Aorta (tissue), 5 donors: ENCODE measurements around the gene NCR3LG1. TPM values are rescaled to one million over a fixed set of nuclear protein-coding genes. Genes with fewer than 3 reads are reported as not detected.

Source experiments
- ATAC-seq: fragments of 200-7000 bp; cut with Tn5 transposase; one replicate; pipeline ENCODE4 v1.9.1; 2022; ENCODE audit warnings: moderate library complexity; ENCODE audit not compliant: low FRiP score
- DNase-seq, 2 donors: peaks; one replicate each; pipeline ENCODE4 v3.0.0-alpha.2; 2020
- H3K27ac ChIP-seq, 2 donors: one replicate each; pipeline ENCODE4 v1.5.1; 2013; ENCODE audit warnings: low read length in 2 of 2, mild to moderate bottlenecking in 2 of 2, moderate library complexity in 2 of 2, control low read depth in 1 of 2, inconsistent platforms in 1 of 2, low read depth in 1 of 2
- H3K27me3 ChIP-seq, 2 donors: one replicate each; pipeline ENCODE4 v1.6.1; 2013; ENCODE audit warnings: control low read depth in 1 of 2, low read length in 1 of 2, mild to moderate bottlenecking in 1 of 2, moderate library complexity in 1 of 2; ENCODE audit not compliant: insufficient read depth in 2 of 2, control insufficient read depth in 1 of 2
- H3K36me3 ChIP-seq, 2 donors: one replicate each; pipeline ENCODE4 v1.6.1; 2013; ENCODE audit warnings: control low read depth in 1 of 2, low read length in 1 of 2, mild to moderate bottlenecking in 1 of 2; ENCODE audit not compliant: insufficient read depth in 2 of 2, control insufficient read depth in 1 of 2
- H3K4me1 ChIP-seq, 2 donors: one replicate each; pipeline ENCODE4 v1.6.1; 2013; ENCODE audit warnings: low read length in 2 of 2, control low read depth in 1 of 2, mild to moderate bottlenecking in 1 of 2, moderate library complexity in 1 of 2; ENCODE audit not compliant: insufficient read depth in 2 of 2, control insufficient read depth in 1 of 2
- H3K4me3 ChIP-seq, 2 donors: one replicate each; pipeline ENCODE4 v1.5.1; 2013; ENCODE audit warnings: low read length in 2 of 2, control low read depth in 1 of 2, mild to moderate bottlenecking in 1 of 2
- H3K9me3 ChIP-seq: one replicate; pipeline ENCODE4 v1.6.1; 2013; ENCODE audit warnings: mild to moderate bottlenecking, low read length; ENCODE audit not compliant: control insufficient read depth
- WGBS, 2 donors: extraction: QIAGEN DNeasy Blood & Tissue Kit; methylation state at CpG; one replicate each; pipeline ENCODE4 v1.1.7; 2013; 5-methylcytosine and 5-hydroxymethylcytosine counted together
- intact Hi-C, 2 donors: fragments of 100-400 bp; cut with DNase I; formaldehyde crosslinking; loops; one replicate each; pipeline versions ENCODE4 v1.14.2 to v1.15.0; 2022
- polyA plus RNA-seq, 2 donors: library from polyadenylated mRNA; stranded (reverse); fragments of 200-250 nt; gene quantifications; one replicate each; pipeline ENCODE4 v1.2.3, GENCODE V29; 2013
- total RNA-seq, 2 donors: library from RNA; stranded (reverse); fragmentation: NEBNext Ultra II Directional; extraction: Animal tissue kit (Norgen Biotek cat#: 25700); gene quantifications; one replicate each; pipeline ENCODE4 v1.2.1, GENCODE V29; 2021
- donor health status: healthy with polysubstance abuse.
- donor health status: Bipolar disorder and iron deficiency.
- donor health status: DM: no; HTN: no; CAD: no.
- donor health status: DM: no; HTN: no; CAD: no.
- donor health status: DM: yes; HTN: yes; CAD: no.

Gene NCR3LG1
- total and polyA plus RNA-seq, 4 donors: 0.38 to 3.2 (median 1.8) TPM

DNA sequence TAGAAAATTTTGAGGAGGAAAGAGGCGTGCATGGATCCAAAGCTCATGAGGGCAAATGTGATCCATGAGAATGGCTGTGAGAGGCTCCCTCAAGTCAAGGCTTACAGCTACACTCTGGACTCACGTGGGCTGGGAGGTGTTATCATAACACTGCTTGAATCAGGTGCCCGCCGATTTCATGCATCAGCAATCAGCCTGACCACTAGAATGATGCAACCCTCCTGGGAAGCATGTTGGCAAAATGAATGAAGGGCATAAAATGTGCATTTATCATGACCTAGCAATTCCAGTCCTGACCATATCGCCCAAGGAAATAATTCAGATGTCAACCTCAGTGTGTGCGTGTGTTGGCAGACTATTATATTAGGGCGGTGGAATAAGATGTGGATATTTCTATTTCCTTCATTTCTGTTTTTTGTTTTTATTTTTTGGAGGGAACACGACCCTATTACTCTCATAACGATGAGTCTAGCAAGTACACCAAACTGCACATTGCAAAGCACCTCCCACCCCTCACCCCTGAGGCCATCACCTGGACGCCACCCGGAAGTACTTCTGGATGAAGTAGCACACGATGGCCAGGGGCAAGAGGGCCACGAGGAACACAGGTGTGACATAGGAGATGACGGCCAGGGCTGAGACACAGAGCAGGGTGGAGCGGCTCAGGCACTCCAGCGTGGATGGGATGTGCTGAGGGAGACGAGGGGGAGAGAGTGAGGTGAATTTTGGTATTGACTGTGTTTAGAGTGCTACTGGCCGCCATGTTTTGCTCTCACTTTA lies 52.6 kb downstream of the NCR3LG1 start:
- WGBS, 2 donors: 76 to 79% methylated on average over 18 of the region's 18 CpGs

DNA sequence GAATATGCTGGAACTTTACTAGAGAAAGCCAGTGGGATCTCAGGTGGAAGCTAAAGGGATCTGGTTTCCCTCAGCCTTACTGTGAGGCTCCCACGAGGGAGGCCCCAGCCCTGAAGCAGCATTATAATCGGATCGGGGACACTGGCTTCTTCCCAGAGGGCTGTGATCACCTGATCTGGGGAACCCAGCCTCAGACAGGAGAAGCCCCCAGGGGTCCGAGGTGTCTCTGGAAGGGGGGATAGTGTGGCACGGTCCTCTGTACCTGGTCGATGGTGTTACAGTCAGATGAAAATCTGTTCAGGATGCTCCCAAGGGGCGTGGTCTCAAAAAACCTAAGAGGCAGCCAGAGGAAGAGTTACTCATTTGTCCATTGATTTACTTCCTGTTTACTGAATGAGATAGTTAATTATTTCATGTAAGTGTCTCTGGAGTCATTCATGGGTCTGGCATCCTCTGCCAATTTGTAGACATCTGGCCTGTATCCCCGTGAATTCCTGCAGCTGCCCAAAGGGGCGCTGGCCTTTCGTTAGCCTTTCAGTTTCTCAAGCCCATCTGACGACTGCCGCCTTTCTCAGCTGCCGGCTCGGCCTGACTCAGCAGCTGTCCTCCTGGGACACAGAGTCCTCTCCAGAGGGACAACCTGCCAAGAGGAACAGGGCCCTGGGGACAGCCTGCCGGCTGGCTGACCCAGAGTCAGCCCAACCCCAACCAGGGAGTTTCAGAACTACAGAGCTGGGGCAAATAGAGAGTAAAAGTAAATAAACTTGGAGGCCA lies 53.8 kb downstream of the NCR3LG1 start:
- Histone ChIP-seq H3K27ac (no peak overlapping the region), H3K4me1 (peaks cover 0 to 4% of the 10 kb centered on the region in 2 donors), H3K27me3 (no peaks in the 10 kb centered on the region), H3K9me3 (no peaks in the 10 kb centered on the region), H3K36me3 (no peaks in the 10 kb centered on the region), H3K4me3 (no peak overlapping the region)
- intact Hi-C loops: no loop called here
- WGBS, 2 donors: 38 to 41% methylated on average over 15 of the region's 15 CpGs
- ATAC-seq (peak; percentile 77), DNase-seq (peak; percentile 87 to 93)

More for the DNA sequence above, 52.6 kb downstream of the NCR3LG1 start:
- DNase-seq (no peak), ATAC-seq (no peak)
- intact Hi-C loops: no loop called here
- H3K9me3 ChIP-seq: no peaks in the 10 kb centered on the region
- no peaks in the 10 kb centered on the region for H3K27me3 ChIP-seq
- peaks cover 0 to 4% of the 10 kb centered on the region in 2 donors for H3K4me1 ChIP-seq
- H3K27ac ChIP-seq: no peak overlapping the region
- no peaks in the 10 kb centered on the region for H3K36me3 ChIP-seq
- H3K4me3 ChIP-seq: no peak overlapping the region

DNA sequence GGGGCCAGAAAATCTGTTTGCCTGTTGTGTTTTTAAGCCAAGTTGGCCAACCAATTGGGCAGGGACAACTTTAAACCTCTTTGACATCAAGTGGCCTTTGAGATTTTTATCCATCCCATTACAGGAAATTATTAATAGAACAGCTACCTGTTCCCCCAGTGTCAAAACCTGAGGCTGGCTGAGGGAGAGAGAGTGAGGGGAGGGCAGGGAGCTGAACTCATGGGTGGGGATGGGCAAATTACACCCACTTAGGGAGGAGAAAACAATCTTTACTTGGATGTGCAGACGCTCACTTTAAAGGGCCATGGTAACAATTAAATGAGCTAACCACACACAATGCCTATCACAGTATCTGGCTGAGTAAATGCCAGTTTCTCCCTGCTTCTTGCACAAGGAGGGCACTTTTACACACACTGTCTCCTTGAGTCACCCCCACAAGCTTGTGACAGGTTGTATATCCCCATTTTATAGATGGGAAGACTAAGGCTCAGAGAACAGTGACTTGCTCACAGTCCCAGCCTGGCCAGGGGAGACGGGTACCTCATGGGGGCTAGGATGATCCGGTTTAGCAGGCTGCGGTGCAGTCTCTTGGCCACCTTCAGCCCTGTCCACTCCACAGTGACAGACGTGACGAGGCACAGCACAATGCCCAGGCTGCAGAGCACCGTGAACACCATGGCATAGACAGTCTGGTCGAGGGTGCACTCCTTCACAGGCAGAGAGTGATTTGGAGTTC lies 54.6 kb downstream of the NCR3LG1 start:
- Histone ChIP-seq H3K4me3 (no peak overlapping the region), H3K27ac (no peak overlapping the region), H3K27me3 (no peaks in the 10 kb centered on the region), H3K36me3 (no peaks in the 10 kb centered on the region), H3K4me1 (peaks cover 0 to 4% of the 10 kb centered on the region in 2 donors), H3K9me3 (no peaks in the 10 kb centered on the region)
- ATAC-seq: no peak
- intact Hi-C loops: no loop called here
- WGBS, 2 donors: 83 to 88% methylated on average over 8 of the region's 8 CpGs
- no peak for DNase-seq

DNA sequence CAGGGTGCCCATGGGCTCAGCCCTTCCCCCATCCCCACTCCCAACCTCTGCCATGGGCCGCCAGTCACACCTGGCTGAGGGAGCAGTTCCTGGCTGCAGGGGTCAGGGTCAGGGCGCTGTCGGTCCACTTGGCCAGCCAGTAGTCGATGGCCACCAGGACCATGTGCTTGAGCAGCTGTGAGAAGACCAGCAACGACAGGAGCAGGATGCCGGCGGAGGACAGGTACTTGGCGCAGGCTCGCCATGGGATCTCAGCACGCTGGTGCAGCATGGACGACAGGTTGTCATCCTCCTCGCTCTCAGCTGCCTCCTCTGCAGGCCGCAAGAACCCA lies 55.2 kb downstream of the NCR3LG1 start:
- ATAC-seq: no peak
- intact Hi-C loops: no loop called here
- Histone ChIP-seq H3K27me3 (no peaks in the 10 kb centered on the region), H3K36me3 (no peaks in the 10 kb centered on the region), H3K4me3 (no peak overlapping the region), H3K4me1 (peaks cover 0 to 4% of the 10 kb centered on the region in 2 donors), H3K27ac (no peak overlapping the region), H3K9me3 (no peaks in the 10 kb centered on the region)
- WGBS, 2 donors: 93 to 95% methylated on average over 13 of the region's 13 CpGs
- peak in 1 of 2 donors; percentile 69 for DNase-seq

DNA sequence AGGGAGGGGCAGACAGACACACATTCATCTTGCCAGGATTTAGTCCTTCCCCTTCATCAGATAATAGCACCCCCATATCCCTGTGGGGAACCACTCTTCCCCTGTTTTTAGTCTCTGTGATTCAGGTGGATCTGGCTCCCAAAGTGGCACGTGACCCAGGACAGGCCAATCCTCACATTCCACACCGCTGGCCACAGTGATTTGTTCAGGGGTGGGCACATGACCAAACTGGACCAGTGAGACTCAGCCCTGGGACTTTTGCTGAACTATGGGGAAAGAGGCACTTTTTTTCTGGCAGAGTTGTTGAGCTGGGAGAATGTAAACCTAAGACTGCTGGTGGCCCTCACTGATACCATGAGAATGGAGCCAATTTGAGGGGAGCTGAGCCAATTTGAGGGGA lies 56.0 kb downstream of the NCR3LG1 start:
- Histone ChIP-seq H3K4me3 (no peak overlapping the region), H3K27me3 (no peaks in the 10 kb centered on the region), H3K4me1 (peaks cover 0 to 4% of the 10 kb centered on the region in 2 donors), H3K36me3 (no peaks in the 10 kb centered on the region), H3K9me3 (no peaks in the 10 kb centered on the region), H3K27ac (no peak overlapping the region)
- ATAC-seq (no peak), DNase-seq (no peak)
- WGBS, 2 donors: 87 to 96% methylated on average over 2 of the region's 2 CpGs
- intact Hi-C loops: no loop called here

DNA sequence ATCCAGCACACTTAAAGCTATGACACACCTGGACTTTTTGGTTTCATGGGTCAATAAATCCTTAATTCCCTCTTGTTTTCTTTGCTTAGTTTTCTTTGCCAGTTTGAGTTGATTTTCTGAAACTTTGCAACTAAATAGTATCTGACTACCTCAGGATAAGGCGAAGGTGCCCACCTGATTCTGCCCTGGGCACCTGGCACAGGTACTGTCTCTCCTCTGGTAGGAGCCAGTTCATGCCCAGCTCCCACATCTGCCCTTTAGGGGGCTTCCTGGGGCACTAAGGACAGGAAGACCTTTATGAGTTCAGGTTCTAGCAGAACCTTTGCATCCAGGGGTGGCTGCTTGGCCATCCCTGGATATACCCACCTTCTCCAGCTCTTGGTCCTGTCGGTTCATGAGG lies 56.4 kb downstream of the NCR3LG1 start:
- ATAC-seq: no peak
- Histone ChIP-seq H3K27me3 (no peaks in the 10 kb centered on the region), H3K27ac (no peak overlapping the region), H3K36me3 (no peaks in the 10 kb centered on the region), H3K9me3 (no peaks in the 10 kb centered on the region), H3K4me3 (no peak overlapping the region), H3K4me1 (peaks cover 0 to 4% of the 10 kb centered on the region in 2 donors)
- no peak for DNase-seq
- intact Hi-C loops: no loop called here
- WGBS, 2 donors: 93% methylated on average over 2 of the region's 2 CpGs

DNA sequence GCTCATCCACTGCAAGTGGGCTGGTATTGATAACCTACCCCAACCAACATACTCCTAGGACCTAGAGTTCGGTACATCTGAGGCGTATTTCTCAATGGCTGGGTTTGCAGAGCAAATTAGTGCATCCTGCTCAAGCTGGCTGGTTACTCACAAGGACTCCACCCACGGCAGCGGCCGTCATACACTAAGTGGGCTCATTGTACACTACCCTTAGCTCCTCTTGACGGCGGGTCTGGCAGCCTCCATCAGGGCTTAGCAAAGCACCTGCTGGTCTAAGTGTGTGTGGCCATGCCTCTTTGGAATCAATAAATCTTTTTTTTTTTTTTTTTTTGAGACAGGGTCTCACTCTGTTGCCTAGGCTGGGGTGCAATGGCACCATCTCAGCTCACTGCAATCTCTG lies 57.0 kb downstream of the NCR3LG1 start:
- 93 to 96% methylated on average over 7 of the region's 7 CpGs for WGBS, 2 donors
- H3K4me3 ChIP-seq: no peak overlapping the region
- intact Hi-C loops: no loop called here
- no peaks in the 10 kb centered on the region for H3K36me3 ChIP-seq
- H3K27me3 ChIP-seq: no peaks in the 10 kb centered on the region
- no peaks in the 10 kb centered on the region for H3K9me3 ChIP-seq
- peak in 1 of 2 donors; percentile 69 for DNase-seq
- H3K27ac ChIP-seq: no peak overlapping the region
- ATAC-seq: no peak
- peaks cover 0 to 4% of the 10 kb centered on the region in 2 donors for H3K4me1 ChIP-seq

DNA sequence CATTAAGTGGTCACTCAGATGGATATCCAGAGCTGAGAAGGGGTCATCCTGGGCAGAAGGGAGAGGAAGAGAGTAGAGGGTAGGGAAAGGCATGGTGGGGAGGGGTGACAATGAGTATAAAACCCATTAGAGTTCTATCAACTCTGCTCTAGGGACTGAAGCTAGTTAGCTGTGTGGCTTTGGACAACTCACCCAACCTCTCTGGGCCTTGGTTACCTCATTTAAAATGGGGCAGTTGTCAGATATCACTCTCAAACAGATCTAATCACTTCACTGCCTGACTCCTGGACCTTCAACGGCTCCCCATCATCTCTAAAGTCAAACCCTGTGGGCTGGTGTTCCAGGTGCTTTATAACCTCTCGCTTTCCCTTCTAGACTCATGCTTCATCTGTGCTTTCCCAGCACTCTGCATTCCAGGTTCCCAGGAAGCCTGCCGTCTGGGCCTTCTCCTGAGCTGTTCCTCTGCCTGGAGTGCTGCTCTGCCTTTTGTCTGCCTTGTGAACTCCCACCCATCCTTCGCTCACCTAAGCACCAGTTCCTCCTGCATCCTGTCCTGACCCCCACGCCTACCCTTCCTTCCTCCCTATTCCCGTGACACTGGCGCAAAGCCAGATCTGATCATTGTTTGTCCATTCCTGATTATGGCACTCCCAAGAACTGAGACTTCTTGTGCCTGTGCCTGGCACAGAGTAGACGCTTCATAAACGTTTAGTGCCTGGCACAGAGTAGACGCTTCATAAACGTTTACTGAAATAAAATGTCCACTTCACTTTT lies 59.2 kb downstream of the NCR3LG1 start:
- no peaks in the 10 kb centered on the region for H3K27me3 ChIP-seq
- 62% methylated on average over 11 of the region's 11 CpGs for WGBS, 2 donors
- H3K4me3 ChIP-seq: no peak overlapping the region
- H3K27ac ChIP-seq: no peak overlapping the region
- ATAC-seq (no peak), DNase-seq (peak in 1 of 2 donors; percentile 42)
- no peaks in the 10 kb centered on the region for H3K36me3 ChIP-seq
- intact Hi-C loops: no loop called here
- no peaks in the 10 kb centered on the region for H3K9me3 ChIP-seq
- H3K4me1 ChIP-seq: peaks cover 0 to 4% of the 10 kb centered on the region in 2 donors
